GM12878 (cell line): Measurements from ENCODE around the gene ARHGEF18. TPM values are rescaled to one million over a fixed set of nuclear protein-coding genes. Genes with fewer than 3 reads are reported as not detected.
A peak's percentile ranks its signal among the peaks of the same experiment; 100 is the strongest.

ENCODE experiments used
- ATAC-seq: fragments of 200-7000 bp; cut with Tn5 transposase; 3 replicates; pipeline ENCODE4 v1.9.1; 2020; ENCODE audit warnings: mild to moderate bottlenecking, moderate library complexity
- BruUV-seq: library from RNA; stranded (reverse); fragments of 400-500 nt; replicated peaks from 2 replicates; lab custom pipeline; 2021; lab: Mats Ljungman, UMichigan
- CTCF ChIA-PET: fragments of 300-600 bp; sonication (Branson Sonifier 250); formaldehyde crosslinking; extraction: SDS; loops from one replicate; lab custom pipeline; 2021; ENCODE audit warnings: inconsistent platforms; lab: Yijun Ruan, JAX
- POLR2A ChIA-PET: fragments of 350-600 bp; formaldehyde crosslinking; extraction: SDS; loops from one replicate; lab custom pipeline; 2021; ENCODE audit warnings: inconsistent platforms; lab: Charles Lee
- RAD21 ChIA-PET: fragments of 300-600 bp; sonication (Branson Sonifier 250); formaldehyde crosslinking; loops from one replicate; lab custom pipeline; 2023; ENCODE audit warnings: antibody characterized with exemption; ENCODE audit not compliant: unreplicated experiment; lab: Charles Lee
- SMC1A ChIA-PET: fragments of 300-600 bp; sonication (Branson Sonifier 250); formaldehyde crosslinking; loops from one replicate; lab custom pipeline; 2023; ENCODE audit not compliant: unreplicated experiment, uncharacterized antibody; lab: Charles Lee
- DNase-seq: peaks from one replicate; pipeline ENCODE4 v3.0.0-alpha.2; 2011; ENCODE audit warnings: low read depth, low spot score
- FAIRE-seq: peaks from 3 replicates; lab custom pipeline; 2011; peaks lifted over from hg19 to GRCh38; lab: Jason Lieb, UNC
- H2AFZ ChIP-seq: 2 replicates; pipeline ENCODE4 v1.6.0; 2011; ENCODE audit warnings: low read depth, low read length, control low read depth; ENCODE audit not compliant: control insufficient read depth
- H3K27ac ChIP-seq: 2 replicates; pipeline ENCODE4 v1.5.1; 2011; ENCODE audit warnings: control low read depth; ENCODE audit not compliant: control insufficient read depth, insufficient read depth
- H3K27me3 ChIP-seq, 2 experiments: replicated peaks in 1 of 2; 2 replicates each; pipeline versions ENCODE4 v1.6.0 to v1.6.1; 2011; ENCODE audit warnings: low read length in 1 of 2; ENCODE audit not compliant: control insufficient read depth in 2 of 2, insufficient read depth in 2 of 2
- H3K36me3 ChIP-seq, 2 experiments: 2 replicates each; pipeline ENCODE4 v1.5.1; 2011; ENCODE audit warnings: low read length in 1 of 2; ENCODE audit not compliant: control insufficient read depth in 2 of 2, insufficient read depth in 2 of 2
- H3K4me1 ChIP-seq: 2 replicates; pipeline ENCODE4 v1.6.1; 2011; ENCODE audit warnings: mild to moderate bottlenecking, low read length, moderate library complexity, mixed read lengths; ENCODE audit not compliant: control insufficient read depth, insufficient read depth
- H3K4me2 ChIP-seq: 2 replicates; pipeline ENCODE4 v1.6.0; 2011; ENCODE audit warnings: control low read depth; ENCODE audit not compliant: control insufficient read depth, insufficient read depth
- H3K4me3 ChIP-seq: fragments of 200-600 bp; sonication (generic); 2 replicates; pipeline ENCODE4 v1.5.1; 2016
- H3K79me2 ChIP-seq: 2 replicates; pipeline ENCODE4 v1.6.0; 2011; ENCODE audit warnings: low read length; ENCODE audit not compliant: control insufficient read depth, insufficient read depth
- H3K9ac ChIP-seq: 2 replicates; pipeline ENCODE4 v1.8.0; 2011; ENCODE audit warnings: low read length, control low read depth, mixed read lengths; ENCODE audit not compliant: control insufficient read depth, insufficient read depth
- H3K9me3 ChIP-seq: replicated peaks from 3 replicates; pipeline ENCODE4 v1.5.1; 2011; ENCODE audit warnings: mild to moderate bottlenecking, low read length; ENCODE audit not compliant: control insufficient read depth, insufficient read depth
- H4K20me1 ChIP-seq: 2 replicates; pipeline ENCODE4 v1.6.0; 2011; ENCODE audit not compliant: control insufficient read depth, insufficient read depth
- ASH2L ChIP-seq: fragments of 300-600, 200-600 bp; sonication (generic); IDR thresholded peaks from 2 replicates; pipeline ENCODE4 v1.6.1; 2017; ENCODE audit warnings: low read depth, mild to moderate bottlenecking, borderline replicate concordance
- BCL11A ChIP-seq: IDR thresholded peaks from 2 replicates; pipeline ENCODE4 v1.6.1; 2011; ENCODE audit warnings: low read depth, low read length
- CBX3 ChIP-seq: fragments of 200-600 bp; sonication (generic); IDR thresholded peaks from 2 replicates; pipeline ENCODE4 v1.6.1; 2016; ENCODE audit warnings: low read depth, borderline replicate concordance
- CBX5 ChIP-seq: sonication (generic); IDR thresholded peaks from 2 replicates; pipeline ENCODE4 v1.6.1; 2016; ENCODE audit warnings: low read depth, moderate library complexity, mild to moderate bottlenecking, inconsistent platforms
- CHD2 ChIP-seq: IDR thresholded peaks from 2 replicates; pipeline ENCODE4 v1.6.1; 2011; ENCODE audit warnings: low read depth, low read length, improper control_type of control experiment, borderline replicate concordance
- GATAD2B ChIP-seq: fragments of 450-650 bp; conservative IDR thresholded peaks from 2 replicates; pipeline ENCODE4 v1.6.1; 2017; ENCODE audit warnings: low read depth, mild to moderate bottlenecking, moderate library complexity
- HDAC2 ChIP-seq: fragments of 200-600 bp; sonication (generic); IDR thresholded peaks from 2 replicates; pipeline ENCODE4 v1.6.1; 2017
- NR2C2 ChIP-seq: IDR thresholded peaks from 2 replicates; pipeline ENCODE4 v1.6.1; 2011; ENCODE audit warnings: borderline replicate concordance, low read depth; ENCODE audit not compliant: control insufficient read depth, insufficient read length
- PBX3 ChIP-seq: IDR thresholded peaks from 2 replicates; pipeline ENCODE4 v1.6.1; 2011; ENCODE audit warnings: mild to moderate bottlenecking, low read depth, low read length, moderate library complexity; ENCODE audit not compliant: insufficient replicate concordance
- POU2F2 ChIP-seq: IDR thresholded peaks from 3 replicates; pipeline ENCODE4 v1.6.1; 2011; ENCODE audit warnings: low read depth, mild to moderate bottlenecking, low read length, borderline replicate concordance
- RUNX3 ChIP-seq: IDR thresholded peaks from 2 replicates; pipeline ENCODE4 v1.6.1; 2012; ENCODE audit warnings: low read length, inconsistent platforms
- SPI1 ChIP-seq: IDR thresholded peaks from 2 replicates; pipeline ENCODE4 v1.6.1; 2011; ENCODE audit warnings: low read depth, mild to moderate bottlenecking, low read length, moderate library complexity, borderline replicate concordance; ENCODE audit not compliant: insufficient read depth
- TCF3 ChIP-seq: IDR thresholded peaks from 2 replicates; pipeline ENCODE4 v1.6.1; 2012; ENCODE audit warnings: low read depth, mild to moderate bottlenecking, low read length, borderline replicate concordance; ENCODE audit not compliant: insufficient read depth
- ZZZ3 ChIP-seq: IDR thresholded peaks from 2 replicates; pipeline ENCODE4 v1.6.1; 2011; ENCODE audit warnings: low read depth; ENCODE audit not compliant: control insufficient read depth, insufficient read length
- WGBS: methylation state at CpG from one replicate; pipeline ENCODE4 v1.1.6; 2016; ENCODE audit warnings: low lambda C conversion rate; ENCODE audit not compliant: insufficient replicate concordance, insufficient coverage; ENCODE audit errors: missing lambda C conversion rate; 5-methylcytosine and 5-hydroxymethylcytosine counted together
- in situ Hi-C: fragments of 300-500 bp; cut with MboI; formaldehyde crosslinking; loops from 9 replicates; pipeline ENCODE4 v1.14.3; 2018; ENCODE audit warnings: mixed read lengths
- intact Hi-C: fragments of 100-400 bp; cut with micrococcal nuclease; formaldehyde crosslinking; loops from one replicate; pipeline ENCODE4 v1.14.2; 2022; ENCODE audit not compliant: unreplicated experiment
- polyA plus RNA-seq, 11 experiments: library from polyadenylated mRNA; depleted of rRNA in 4 of 11; unstranded in 6 of 11; stranded (reverse) in 5 of 11; fragments of >200 nt; fragmentation: Nextera tagmentation in 4 of 11; fragmentation: Illumina TruSeq in 1 of 11; extraction: Ambion mirVana in 4 of 11; extraction: Trizol in 1 of 11; gene quantifications; 1 replicate in 1 of 11; 2 replicates in 10 of 11; pipeline versions ENCODE4 v1.2.1 to v1.2.3, GENCODE V29; 2011 to 2016; ENCODE audit warnings: inconsistent platforms in 2 of 11, missing spikeins in 2 of 11, low read depth in 1 of 11
- total RNA-seq, 4 experiments: library from RNA; depleted of rRNA in 3 of 4; stranded (reverse); fragments of >200 nt in 3 of 4; fragmentation: Illumina TruSeq in 1 of 4; extraction: Trizol in 1 of 4; gene quantifications; 2 replicates each; pipeline versions ENCODE4 v1.2.1 to v1.2.3, GENCODE V29; 2013 to 2021
- TF ChIP-seq, protein P1 (sequence below): fragments of 450-650 bp; IDR thresholded peaks from 2 replicates; pipeline ENCODE4 v1.6.1; 2017; ENCODE audit warnings: mild to moderate bottlenecking, moderate library complexity
- TF ChIP-seq, protein P2 (sequence below), 3 experiments: IDR thresholded peaks in 2 of 3; conservative IDR thresholded peaks in 1 of 3; 2 replicates each; pipeline ENCODE4 v1.5.1; 2011; ENCODE audit warnings: low read depth in 3 of 3, low read length in 3 of 3, mild to moderate bottlenecking in 3 of 3, control low read depth in 2 of 3, moderate library complexity in 2 of 3, inconsistent platforms in 1 of 3, mixed read lengths in 1 of 3; ENCODE audit not compliant: control insufficient read depth in 2 of 3, insufficient read depth in 1 of 3; ENCODE audit errors: extremely low read depth in 1 of 3

Gene ARHGEF18
- total and polyA plus RNA-seq, 10 of the 15 experiments (the other 5 are each of a cell fraction or from before 2014, with no cell fraction given) = 0.31 to 32.3 (median 13.4) TPM

DNA sequence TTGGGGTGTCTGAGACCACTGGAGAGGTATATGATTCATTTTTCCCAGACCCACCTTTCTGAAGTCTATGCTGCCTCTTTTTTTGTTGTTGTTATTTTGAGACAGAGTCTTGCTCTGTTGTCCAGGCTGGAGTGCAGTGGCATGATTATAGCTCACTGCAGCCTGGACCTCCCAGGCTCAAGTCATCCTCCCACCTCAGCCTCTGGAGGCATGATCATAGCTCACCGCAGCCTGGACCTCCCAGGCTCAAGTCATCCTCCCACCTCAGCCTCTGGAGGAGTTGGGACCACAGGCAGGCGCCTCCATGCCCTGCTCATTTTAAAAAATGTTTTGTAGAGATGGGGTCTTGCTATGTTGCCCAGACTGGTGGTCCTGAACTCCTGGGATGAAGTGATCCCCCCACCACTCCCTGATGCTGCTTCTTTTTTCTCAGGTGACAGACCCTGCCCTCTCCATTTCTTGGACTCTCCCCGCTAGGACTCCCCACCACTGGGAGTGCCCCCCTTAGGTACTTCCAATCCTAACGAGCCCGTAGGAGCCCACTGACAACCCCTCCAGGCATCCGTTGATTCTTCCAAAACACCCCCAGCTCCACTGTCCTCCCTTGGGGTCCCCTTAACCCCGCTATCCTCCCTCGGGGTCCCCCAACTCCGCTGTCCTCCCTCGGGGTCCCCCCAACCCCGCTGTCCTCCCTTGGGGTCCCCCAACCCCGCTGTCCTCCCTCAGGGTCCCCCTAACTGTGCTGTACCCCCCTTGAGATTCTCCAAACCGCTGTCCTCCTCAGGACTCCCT, 45.4 kb downstream of the ARHGEF18 start:
- peak overlapping the region; percentile 70 for H3K4me2 ChIP-seq
- in situ Hi-C loops (no loop called here), intact Hi-C loops (no loop called here)
- H3K4me1 ChIP-seq = peaks cover 11% of the 10 kb centered on the region
- no peaks in the 10 kb centered on the region for H3K36me3 ChIP-seq
- FAIRE-seq = no peak
- WGBS = 9% methylated on average over 6 of the region's 13 CpGs
- H2AFZ ChIP-seq = peak overlapping the region; percentile 3; the same call in 1 of the 2 replicates
- POLR2A ChIA-PET = interaction anchor here (0.6 to 1.3 kb wide), 3 partner anchors 8 to 188 kb away, joined by 3 to 4 read pairs (median 4); no protein-coding TSS in a partner anchor
- peaks cover 36% of the 10 kb centered on the region for H3K79me2 ChIP-seq
- H3K4me3 ChIP-seq = peak overlapping the region; percentile 96
- H4K20me1 ChIP-seq = no peaks in the 10 kb centered on the region
- H3K27me3 ChIP-seq = no peaks in the 10 kb centered on the region
- H3K27ac ChIP-seq = no peak overlapping the region
- RAD21 ChIA-PET = interaction anchor here (1.0 kb wide), 1 partner anchor 27 kb away, joined by 3 read pairs; no protein-coding TSS in a partner anchor
- DNase-seq = no peak
- no peak for ATAC-seq
- no TSS peak for BruUV-seq
- CTCF ChIA-PET = interaction anchor here (0.7 kb wide), 2 partner anchors 11 to 27 kb away, joined by 3 to 4 read pairs; no protein-coding TSS in a partner anchor
- SMC1A ChIA-PET = no interaction called here
- no peaks in the 10 kb centered on the region; the same call in 1 of the 3 replicates for H3K9me3 ChIP-seq
- H3K9ac ChIP-seq = peak overlapping the region; percentile 82; the same call in 1 of the 2 replicates
- TF ChIP-seq CBX3 = no peak
- TF ChIP-seq, protein P1, sequence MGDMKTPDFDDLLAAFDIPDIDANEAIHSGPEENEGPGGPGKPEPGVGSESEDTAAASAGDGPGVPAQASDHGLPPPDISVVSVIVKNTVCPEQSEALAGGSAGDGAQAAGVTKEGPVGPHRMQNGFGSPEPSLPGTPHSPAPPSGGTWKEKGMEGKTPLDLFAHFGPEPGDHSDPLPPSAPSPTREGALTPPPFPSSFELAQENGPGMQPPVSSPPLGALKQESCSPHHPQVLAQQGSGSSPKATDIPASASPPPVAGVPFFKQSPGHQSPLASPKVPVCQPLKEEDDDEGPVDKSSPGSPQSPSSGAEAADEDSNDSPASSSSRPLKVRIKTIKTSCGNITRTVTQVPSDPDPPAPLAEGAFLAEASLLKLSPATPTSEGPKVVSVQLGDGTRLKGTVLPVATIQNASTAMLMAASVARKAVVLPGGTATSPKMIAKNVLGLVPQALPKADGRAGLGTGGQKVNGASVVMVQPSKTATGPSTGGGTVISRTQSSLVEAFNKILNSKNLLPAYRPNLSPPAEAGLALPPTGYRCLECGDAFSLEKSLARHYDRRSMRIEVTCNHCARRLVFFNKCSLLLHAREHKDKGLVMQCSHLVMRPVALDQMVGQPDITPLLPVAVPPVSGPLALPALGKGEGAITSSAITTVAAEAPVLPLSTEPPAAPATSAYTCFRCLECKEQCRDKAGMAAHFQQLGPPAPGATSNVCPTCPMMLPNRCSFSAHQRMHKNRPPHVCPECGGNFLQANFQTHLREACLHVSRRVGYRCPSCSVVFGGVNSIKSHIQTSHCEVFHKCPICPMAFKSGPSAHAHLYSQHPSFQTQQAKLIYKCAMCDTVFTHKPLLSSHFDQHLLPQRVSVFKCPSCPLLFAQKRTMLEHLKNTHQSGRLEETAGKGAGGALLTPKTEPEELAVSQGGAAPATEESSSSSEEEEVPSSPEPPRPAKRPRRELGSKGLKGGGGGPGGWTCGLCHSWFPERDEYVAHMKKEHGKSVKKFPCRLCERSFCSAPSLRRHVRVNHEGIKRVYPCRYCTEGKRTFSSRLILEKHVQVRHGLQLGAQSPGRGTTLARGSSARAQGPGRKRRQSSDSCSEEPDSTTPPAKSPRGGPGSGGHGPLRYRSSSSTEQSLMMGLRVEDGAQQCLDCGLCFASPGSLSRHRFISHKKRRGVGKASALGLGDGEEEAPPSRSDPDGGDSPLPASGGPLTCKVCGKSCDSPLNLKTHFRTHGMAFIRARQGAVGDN = no peak
- TF ChIP-seq TCF3 = no peak
- TF ChIP-seq CBX5 = no peak
- TF ChIP-seq NR2C2 = no peak
- no peak for TF ChIP-seq ZZZ3
- no peak for TF ChIP-seq RUNX3
- no peak for TF ChIP-seq CHD2
- no peak for TF ChIP-seq PBX3
- TF ChIP-seq, protein P2, sequence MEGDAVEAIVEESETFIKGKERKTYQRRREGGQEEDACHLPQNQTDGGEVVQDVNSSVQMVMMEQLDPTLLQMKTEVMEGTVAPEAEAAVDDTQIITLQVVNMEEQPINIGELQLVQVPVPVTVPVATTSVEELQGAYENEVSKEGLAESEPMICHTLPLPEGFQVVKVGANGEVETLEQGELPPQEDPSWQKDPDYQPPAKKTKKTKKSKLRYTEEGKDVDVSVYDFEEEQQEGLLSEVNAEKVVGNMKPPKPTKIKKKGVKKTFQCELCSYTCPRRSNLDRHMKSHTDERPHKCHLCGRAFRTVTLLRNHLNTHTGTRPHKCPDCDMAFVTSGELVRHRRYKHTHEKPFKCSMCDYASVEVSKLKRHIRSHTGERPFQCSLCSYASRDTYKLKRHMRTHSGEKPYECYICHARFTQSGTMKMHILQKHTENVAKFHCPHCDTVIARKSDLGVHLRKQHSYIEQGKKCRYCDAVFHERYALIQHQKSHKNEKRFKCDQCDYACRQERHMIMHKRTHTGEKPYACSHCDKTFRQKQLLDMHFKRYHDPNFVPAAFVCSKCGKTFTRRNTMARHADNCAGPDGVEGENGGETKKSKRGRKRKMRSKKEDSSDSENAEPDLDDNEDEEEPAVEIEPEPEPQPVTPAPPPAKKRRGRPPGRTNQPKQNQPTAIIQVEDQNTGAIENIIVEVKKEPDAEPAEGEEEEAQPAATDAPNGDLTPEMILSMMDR (IDR thresholded peaks at IDR 0.05 in 2 of 3, conservative IDR thresholded peaks at IDR 0.05 in 1 of 3; ENCODE audit: control insufficient read depth in 2 of 3, extremely low read depth in 1 of 3, insufficient read depth in 1 of 3, low read depth in 3 of 3, low read length in 3 of 3) = no peak
- TF ChIP-seq HDAC2 = no peak
- TF ChIP-seq SPI1 = no peak
- TF ChIP-seq BCL11A = no peak
- TF ChIP-seq GATAD2B = no peak
- TF ChIP-seq ASH2L = no peak
- no peak for TF ChIP-seq POU2F2
